Lower lobe of right lung (tissue), 2 donors: ENCODE measurements around the gene DNAAF5. TPM values are rescaled to one million over a fixed set of nuclear protein-coding genes. Genes with fewer than 3 reads are reported as not detected.

Experiments used
- ATAC-seq, 2 donors: fragments of 200-7000 bp; cut with Tn5 transposase; one replicate each; pipeline ENCODE4 v1.9.1; 2020 to 2022; ENCODE audit warnings: mild to moderate bottlenecking in 2 of 2, moderate library complexity in 2 of 2
- DNase-seq: peaks from one replicate; pipeline ENCODE4 v3.0.0-alpha.2; 2020
- H3K27ac ChIP-seq: fragments of 200-600 bp; one replicate; pipeline ENCODE4 v1.8.0; 2022
- H3K27me3 ChIP-seq: fragments of 200-600 bp; one replicate; pipeline ENCODE4 v1.8.0; 2022; ENCODE audit warnings: low read depth
- H3K36me3 ChIP-seq: fragments of 200-600 bp; one replicate; pipeline ENCODE4 v1.8.0; 2022; ENCODE audit warnings: mild to moderate bottlenecking
- H3K4me1 ChIP-seq: fragments of 200-600 bp; one replicate; pipeline ENCODE4 v1.8.0; 2022
- H3K4me3 ChIP-seq: fragments of 200-600 bp; one replicate; pipeline ENCODE4 v1.8.0; 2022; ENCODE audit warnings: mild to moderate bottlenecking
- H3K9me3 ChIP-seq: fragments of 200-600 bp; one replicate; pipeline ENCODE4 v1.8.0; 2022
- CTCF ChIP-seq: fragments of 200-600 bp; IDR thresholded peaks from one replicate; pipeline ENCODE4 v1.8.0; 2022; ENCODE audit warnings: antibody characterized with exemption, mild to moderate bottlenecking
- intact Hi-C: fragments of 100-400 bp; cut with DNase I; formaldehyde crosslinking; loops from one replicate; pipeline ENCODE4 v1.11.0; 2022
- total RNA-seq: library from RNA; stranded (reverse); fragmentation: NEBNext Ultra II Directional; extraction: Animal tissue kit (Norgen Biotek cat#: 25700); gene quantifications from one replicate; pipeline ENCODE4 v1.2.1, GENCODE V29; 2021
- donor health status: DM: no; HTN: yes; CAD: no; lungs with severe emphysema.

DNAAF5 gene
- total RNA-seq, 1 donor from 2014 or later = 22.4 TPM

GRCh38 chr7:763762-764161, 37.3 kb downstream of the DNAAF5 start:
- H3K4me1 ChIP-seq = no peaks in the 10 kb centered on the region
- no peak overlapping the region for H3K4me3 ChIP-seq
- H3K27ac ChIP-seq = no peak overlapping the region
- peaks cover 70% of the 10 kb centered on the region for H3K36me3 ChIP-seq
- no peaks in the 10 kb centered on the region for H3K27me3 ChIP-seq
- intact Hi-C loops = no loop called here
- no peak for ATAC-seq
- H3K9me3 ChIP-seq = no peaks in the 10 kb centered on the region
- no peak for DNase-seq
- no peak for TF ChIP-seq CTCF

- DNase-seq (no peak), ATAC-seq (no peak)
- intact Hi-C loops = no loop called here
- H3K36me3 ChIP-seq = peaks cover 65% of the 10 kb centered on the region
- no peak for TF ChIP-seq CTCF
- H3K27ac ChIP-seq = no peak overlapping the region
- H3K4me3 ChIP-seq = no peak overlapping the region
- no peaks in the 10 kb centered on the region for H3K9me3 ChIP-seq
- H3K27me3 ChIP-seq = no peaks in the 10 kb centered on the region
- H3K4me1 ChIP-seq = peaks cover 5% of the 10 kb centered on the region
Observed at GRCh38 chr7:765383-765782, 38.9 kb downstream of the DNAAF5 start.

- peaks cover 55% of the 10 kb centered on the region for H3K36me3 ChIP-seq
- TF ChIP-seq CTCF = no peak
- ATAC-seq (no peak), DNase-seq (no peak)
- intact Hi-C loops = no loop called here
- no peak overlapping the region for H3K4me3 ChIP-seq
- no peaks in the 10 kb centered on the region for H3K27me3 ChIP-seq
- no peak overlapping the region for H3K27ac ChIP-seq
- no peaks in the 10 kb centered on the region for H3K9me3 ChIP-seq
- peaks cover 25% of the 10 kb centered on the region for H3K4me1 ChIP-seq
Observed at GRCh38 chr7:767580-767940, 41.1 kb downstream of the DNAAF5 start.

GRCh38 chr7:767941-768731, 41.6 kb downstream of the DNAAF5 start:
- TF ChIP-seq CTCF = no peak
- Histone ChIP-seq H3K27ac (no peak overlapping the region), H3K4me1 (peaks cover 25% of the 10 kb centered on the region), H3K9me3 (no peaks in the 10 kb centered on the region), H3K27me3 (no peaks in the 10 kb centered on the region), H3K4me3 (no peak overlapping the region), H3K36me3 (peaks cover 55% of the 10 kb centered on the region)
- intact Hi-C loops = no loop called here
- DNase-seq (no peak), ATAC-seq (peak in 1 of 2 donors; percentile 34)

GRCh38 chr7:768881-769504, 42.5 kb downstream of the DNAAF5 start:
- Histone ChIP-seq H3K27me3 (no peaks in the 10 kb centered on the region), H3K4me1 (peaks cover 25% of the 10 kb centered on the region), H3K4me3 (no peak overlapping the region), H3K9me3 (no peaks in the 10 kb centered on the region), H3K27ac (no peak overlapping the region), H3K36me3 (peaks cover 55% of the 10 kb centered on the region)
- ATAC-seq = peak in 1 of 2 donors; percentile 25
- intact Hi-C loops = no loop called here
- no peak for TF ChIP-seq CTCF
- DNase-seq = no peak
